Left colon (tissue), 2 donors: Measurements from ENCODE around the gene MMEL1. TPM values are rescaled to one million over a fixed set of nuclear protein-coding genes. Genes with fewer than 3 reads are reported as not detected.
A peak's percentile ranks its signal among the peaks of the same experiment; 100 is the strongest.

Source experiments
- ATAC-seq: fragments of 200-7000 bp; cut with Tn5 transposase; one replicate; pipeline ENCODE4 v1.9.1; 2020; ENCODE audit warnings: mild to moderate bottlenecking, moderate library complexity
- DNase-seq, 2 donors: peaks; one replicate each; pipeline ENCODE4 v3.0.0-alpha.2; 2020
- intact Hi-C, 2 donors: fragments of 100-400 bp; cut with DNase I in 1 of 2; cut with micrococcal nuclease in 1 of 2; formaldehyde crosslinking; loops; one replicate each; pipeline versions ENCODE4 v1.11.2 to v1.14.0; 2022; cut with DNase I, micrococcal nuclease
- total RNA-seq, 2 donors: library from RNA; stranded (reverse); fragmentation: NEBNext Ultra II Directional; extraction: Animal tissue kit (Norgen Biotek cat#: 25700); gene quantifications; one replicate each; pipeline ENCODE4 v1.2.1, GENCODE V29; 2021
- donor health status: DM: no; HTN: no; CAD: no.
- donor health status: DM: yes; HTN: yes; CAD: no.

MMEL1 gene
- total RNA-seq, 2 donors from 2014 or later: 7.8 to 11.5 TPM

DNA sequence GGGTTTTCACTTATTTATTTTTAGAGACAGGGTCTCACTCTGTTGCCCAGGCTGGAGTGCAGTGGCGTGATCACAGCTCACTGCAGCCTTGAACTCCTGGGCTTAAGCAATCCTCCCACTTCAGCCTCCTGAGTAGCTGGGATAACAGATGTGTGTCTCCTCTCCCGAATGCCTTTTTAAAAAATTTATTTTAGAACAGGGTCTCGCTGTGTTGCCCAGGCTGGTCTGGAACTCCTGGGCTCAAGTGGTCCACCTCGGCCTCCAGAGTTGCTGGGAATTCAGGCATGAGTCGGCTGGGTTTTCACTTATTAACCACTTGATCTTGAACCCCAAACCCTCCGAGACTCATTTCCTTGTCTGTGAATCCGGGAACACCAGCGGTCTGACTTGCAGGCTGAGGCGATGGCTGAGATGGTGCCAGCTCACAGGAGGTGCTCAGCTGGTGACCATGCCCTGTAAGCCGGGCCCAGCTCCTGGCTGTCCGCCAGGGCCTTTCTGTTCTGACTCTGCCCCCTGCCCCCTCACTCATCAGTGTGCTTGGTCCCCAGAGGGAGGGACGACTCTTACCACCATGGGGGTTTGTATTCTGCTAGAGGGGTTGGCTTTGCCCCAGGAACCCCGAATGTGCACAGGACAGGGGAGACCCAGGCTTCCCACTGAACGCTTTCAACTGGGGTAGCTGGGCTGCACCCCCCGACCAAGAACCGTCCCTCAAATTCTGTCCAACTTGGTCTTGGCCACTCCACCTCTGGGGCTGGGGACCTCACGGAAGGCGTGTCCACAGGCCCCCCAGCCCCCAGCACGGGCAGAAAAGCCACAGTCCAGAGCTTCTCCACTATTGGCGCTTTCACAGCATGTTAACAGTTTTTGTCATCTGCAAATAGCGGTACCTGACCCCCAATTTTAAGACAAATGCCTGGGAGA lies 22.5 kb downstream of the MMEL1 start:
- ATAC-seq: no peak
- peak; percentile 7 to 20 for DNase-seq
- intact Hi-C loops: no loop called here

DNA sequence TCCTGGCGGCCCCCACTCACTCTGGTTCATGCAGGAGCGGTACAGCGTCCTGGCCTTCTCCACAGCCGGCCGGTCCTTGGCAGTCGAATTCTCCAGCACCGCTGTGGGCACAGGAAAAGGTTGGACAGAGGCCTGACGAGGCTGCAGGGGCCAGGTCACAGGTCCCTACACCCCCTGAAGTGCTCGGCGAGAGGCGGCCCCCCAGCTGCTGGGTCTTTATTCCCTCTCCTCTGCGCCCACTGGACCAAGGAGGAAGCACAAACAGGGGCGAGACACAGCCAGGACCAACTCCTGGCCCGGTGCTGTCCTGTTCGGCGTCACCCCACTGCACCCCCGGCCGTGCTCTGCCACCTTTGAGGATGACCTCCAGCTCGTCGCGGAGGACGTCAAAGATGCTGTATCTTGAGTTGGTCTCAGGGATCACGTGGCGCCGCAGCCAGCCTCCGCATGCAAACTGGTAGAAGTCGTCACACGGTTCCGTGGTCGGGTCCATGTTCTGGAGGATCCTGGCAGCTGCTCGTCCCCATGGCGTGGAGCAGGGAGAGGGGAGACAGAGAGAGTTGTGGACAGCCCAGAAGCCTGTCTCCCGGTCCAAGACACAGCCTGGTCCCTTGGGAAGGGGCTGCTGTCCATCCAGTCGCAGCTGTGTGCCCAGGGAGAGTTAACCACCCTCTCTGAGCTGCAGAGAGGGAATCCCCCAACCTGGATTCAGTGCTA lies 23.3 kb downstream of the MMEL1 start:
- DNase-seq (peak; percentile 5 to 20), ATAC-seq (no peak)
- intact Hi-C loops: no loop called here

DNA sequence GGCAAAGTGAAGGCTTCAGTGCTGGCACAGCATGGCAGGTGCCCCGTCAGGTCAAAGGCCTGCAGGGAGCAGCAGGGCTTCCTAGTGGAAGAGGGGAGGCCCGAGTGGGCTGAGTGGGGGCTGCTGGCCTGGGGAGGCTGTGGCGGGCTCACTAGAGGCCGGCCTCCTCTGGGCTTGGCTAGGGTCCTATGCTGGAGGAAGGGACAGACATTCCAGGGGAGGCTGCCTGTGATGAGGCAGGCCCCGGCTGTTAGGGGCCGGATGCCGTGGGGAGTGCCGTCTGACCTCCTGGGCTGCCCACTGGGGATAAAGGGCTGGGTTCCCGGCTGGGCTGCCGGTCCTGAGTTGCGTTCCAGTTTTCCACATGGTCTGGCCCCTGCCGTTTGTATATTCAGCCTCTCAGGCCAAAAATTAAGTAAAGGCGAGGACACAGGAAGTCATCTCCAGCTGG lies 25.1 kb downstream of the MMEL1 start:
- ATAC-seq (no peak), DNase-seq (peak in 1 of 2 donors; percentile 7)
- intact Hi-C loops: no loop called here

DNA sequence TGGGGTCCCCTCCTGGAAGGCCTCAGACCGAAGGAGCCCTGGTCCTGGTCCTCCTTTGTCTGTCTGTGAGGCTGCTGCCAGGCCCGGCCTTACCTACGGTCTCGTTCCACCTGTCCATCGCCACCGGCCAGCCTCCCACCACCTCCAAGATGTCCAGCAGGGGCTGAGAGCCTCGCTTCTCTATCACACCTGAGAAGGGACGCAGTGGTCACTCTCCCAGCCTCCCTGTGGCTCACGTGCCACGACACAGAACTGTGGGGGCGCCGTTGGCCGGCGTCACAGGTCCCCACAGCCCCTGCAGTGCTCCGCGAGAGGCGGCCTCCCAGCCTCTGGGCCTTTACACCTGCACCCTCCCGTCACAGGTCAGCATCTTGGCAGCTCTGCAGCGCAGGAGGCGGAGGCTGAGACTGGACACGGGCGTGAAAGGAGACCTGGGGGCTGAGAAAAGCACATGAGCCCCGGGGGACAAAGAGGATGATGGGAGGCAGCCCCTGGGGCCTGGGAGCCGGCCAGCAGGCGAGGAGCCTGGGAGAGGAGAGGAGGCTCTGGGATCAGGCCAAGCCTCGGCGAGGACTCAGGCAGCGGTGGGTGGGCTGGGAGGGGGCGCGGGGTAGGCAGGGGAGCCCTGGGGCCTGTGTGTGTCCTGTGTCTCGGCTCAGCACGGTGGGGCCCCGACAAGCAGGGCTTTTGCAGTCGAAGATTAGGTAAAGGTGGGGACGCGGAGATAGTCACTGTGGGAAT lies 25.8 kb downstream of the MMEL1 start:
- ATAC-seq (no peak), DNase-seq (peak in 1 of 2 donors; percentile 16)
- intact Hi-C loops: no loop called here

DNA sequence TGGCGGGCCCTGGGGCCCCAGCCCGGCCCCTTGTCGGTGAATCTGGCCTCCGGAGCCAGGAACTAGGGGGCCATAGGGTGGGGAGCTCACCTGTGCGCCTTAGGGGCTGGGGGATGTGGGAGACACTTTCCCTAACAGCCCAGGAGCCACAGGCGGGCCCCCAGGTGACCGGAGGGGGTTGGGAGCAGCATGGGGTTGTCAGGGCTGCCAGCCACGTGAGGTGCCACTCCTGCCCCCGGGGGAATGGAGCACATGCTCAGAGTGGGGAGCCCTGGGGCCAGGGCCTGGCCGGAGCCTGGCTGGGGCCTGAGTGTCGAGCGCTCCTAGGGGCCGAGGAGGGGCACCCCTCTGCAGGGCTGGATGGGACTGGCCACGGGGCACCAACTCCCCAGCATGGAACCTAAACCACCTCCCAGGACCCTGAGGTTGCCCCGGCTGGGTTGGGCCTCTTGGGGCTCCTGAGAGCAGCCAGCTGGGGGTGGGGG lies 26.4 kb downstream of the MMEL1 start:
- intact Hi-C loops: no loop called here
- peak in 1 of 2 donors; percentile 18 for DNase-seq
- ATAC-seq: no peak

DNA sequence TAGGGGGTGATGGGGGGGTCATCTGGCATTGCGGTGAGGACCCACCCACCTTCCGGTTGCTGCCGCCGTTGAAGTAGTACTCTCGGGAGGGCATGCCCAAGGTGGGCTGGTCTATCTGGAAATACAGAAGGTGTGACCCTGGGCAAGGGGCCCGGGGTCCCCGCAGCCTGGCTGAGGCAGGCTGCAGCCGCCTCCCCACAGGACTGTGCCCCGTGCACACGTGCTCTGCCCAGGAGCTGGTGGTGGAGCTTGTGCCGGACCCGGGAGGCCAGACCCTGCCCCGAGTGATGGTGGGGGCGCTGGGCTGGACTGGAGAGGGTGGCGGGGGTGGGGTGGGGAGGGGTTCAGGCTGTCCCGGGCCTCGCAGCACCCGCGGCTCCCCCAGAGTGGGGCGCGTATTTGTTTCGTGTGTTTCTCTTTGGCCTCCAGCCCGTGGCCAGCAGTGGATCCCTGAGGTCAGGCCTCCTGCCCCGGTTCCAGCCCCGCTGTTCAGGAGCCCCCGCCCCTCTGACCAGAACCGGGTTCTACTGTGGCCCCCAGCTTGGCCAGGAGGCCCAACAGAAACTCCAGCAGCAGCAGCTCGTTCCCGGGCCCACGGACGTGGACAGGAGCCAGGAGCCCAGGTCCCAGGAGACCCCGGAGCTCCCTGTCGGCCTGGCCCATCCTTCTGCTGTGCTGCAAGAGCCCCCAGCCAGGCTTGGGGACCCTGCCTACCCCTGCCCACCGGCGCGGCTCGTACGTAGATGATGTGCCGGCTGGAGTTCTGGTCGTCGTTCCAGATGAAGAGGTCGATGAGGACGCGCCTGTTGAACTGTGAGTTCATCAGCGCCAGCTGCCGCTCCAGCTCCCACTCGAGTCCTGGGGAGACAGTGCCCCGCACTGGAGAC lies 27.1 kb downstream of the MMEL1 start:
- intact Hi-C loops: no loop called here
- ATAC-seq: no peak
- peak in 1 of 2 donors; percentile 20 for DNase-seq

DNA sequence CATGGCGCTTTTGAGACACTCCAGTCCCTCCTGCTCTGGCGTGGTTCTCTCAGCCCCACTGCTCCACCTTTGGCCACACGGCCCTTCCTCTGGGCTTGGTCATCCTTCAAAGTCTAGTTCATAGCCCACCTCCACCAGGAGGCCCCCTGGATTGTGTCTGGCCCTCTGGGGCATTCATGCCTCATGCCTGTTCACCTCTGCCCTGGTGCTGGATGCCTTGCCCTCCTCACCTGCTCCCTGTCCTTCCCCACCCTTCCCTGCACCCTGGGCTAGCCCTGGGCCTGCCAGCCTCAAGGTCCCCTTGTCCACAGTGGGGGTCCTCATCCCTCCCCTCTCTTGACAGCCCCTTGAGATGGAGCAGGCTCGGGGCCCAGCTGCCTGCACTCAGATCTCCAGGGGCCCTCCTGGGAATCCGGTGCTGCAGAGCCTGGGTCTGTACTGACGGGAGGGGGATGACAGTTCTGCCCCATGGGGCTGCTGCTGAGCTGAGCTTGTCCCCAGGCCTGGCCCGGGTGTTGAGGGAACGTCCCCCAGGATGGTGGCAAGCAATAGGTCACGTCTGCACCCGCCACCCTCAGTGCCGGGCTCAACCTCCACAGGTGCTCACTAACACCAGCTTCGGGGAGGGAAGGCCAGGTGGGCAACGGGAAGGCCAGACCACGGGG lies 27.8 kb downstream of the MMEL1 start:
- intact Hi-C loops: no loop called here
- ATAC-seq (no peak), DNase-seq (peak in 1 of 2 donors; percentile 18)

DNA sequence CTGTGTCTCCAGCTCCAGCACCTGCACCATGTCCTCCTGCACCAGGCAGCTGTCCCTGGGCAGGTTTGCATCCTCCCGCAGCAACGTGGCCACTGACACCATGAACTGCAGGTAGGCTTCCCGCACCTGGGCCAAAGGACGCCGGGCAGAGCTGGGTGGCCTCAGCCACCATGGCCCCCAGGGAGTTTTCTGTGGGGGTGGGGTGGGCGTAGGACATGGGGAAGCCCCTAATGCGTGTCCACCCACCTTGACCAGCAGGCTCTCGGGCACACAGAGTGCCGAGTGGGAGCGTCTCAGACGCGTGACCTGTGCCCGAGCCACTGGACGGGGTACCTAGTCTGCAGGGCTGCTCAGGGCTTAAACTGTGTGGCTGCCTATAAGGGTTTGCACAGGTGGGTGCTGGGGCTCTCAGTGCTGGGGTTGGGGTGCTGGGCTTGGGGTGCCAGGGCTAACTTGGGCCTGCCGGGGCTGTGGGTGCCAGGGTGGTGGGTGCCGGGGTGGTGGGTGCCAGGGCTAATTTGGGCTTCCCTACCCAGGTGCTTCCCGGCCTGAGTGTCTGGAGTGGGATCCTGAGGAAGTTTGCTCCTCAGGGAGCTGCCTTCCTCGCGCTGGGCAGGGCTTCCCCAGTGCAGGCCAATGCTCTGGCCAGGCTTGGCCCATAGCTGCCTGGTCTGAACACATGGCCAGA lies 28.5 kb downstream of the MMEL1 start:
- DNase-seq: peak in 1 of 2 donors; percentile 18
- no peak for ATAC-seq

DNA sequence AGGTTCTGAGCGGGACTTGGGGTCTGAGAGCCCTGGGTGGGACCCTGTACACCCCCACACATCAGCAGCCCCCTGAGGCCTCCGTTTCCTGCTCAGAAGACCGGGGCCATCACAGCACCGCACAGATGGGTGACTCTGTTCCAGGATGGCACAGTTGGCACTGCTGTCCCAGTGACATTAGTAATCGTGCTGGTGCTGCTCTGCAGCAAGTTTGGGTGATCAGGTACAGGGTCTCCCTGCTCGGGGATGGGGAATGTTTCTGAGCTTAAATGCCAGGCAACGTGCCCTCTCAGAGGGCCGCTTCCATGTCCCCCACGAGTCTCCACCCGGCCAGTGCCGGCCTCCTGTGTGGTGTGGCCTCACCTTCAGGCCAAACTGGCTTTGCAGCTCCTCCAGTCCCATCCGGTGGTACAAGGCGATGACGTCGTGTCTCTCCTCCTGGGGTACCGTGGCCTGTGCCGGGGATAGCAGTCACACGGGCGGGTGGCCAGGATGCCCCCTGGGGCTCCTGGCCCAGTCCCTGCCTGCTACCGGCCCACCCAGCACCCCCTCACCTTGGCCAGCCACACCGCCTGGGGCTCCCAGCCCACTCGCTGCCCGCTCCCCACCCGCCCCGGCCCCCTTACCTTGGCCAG lies 29.2 kb downstream of the MMEL1 start:
- ATAC-seq (no peak), DNase-seq (peak in 1 of 2 donors; percentile 21)
- intact Hi-C loops: no loop called here

More for the DNA sequence above, 28.5 kb downstream of the MMEL1 start:
- intact Hi-C loops: no loop called here

DNA sequence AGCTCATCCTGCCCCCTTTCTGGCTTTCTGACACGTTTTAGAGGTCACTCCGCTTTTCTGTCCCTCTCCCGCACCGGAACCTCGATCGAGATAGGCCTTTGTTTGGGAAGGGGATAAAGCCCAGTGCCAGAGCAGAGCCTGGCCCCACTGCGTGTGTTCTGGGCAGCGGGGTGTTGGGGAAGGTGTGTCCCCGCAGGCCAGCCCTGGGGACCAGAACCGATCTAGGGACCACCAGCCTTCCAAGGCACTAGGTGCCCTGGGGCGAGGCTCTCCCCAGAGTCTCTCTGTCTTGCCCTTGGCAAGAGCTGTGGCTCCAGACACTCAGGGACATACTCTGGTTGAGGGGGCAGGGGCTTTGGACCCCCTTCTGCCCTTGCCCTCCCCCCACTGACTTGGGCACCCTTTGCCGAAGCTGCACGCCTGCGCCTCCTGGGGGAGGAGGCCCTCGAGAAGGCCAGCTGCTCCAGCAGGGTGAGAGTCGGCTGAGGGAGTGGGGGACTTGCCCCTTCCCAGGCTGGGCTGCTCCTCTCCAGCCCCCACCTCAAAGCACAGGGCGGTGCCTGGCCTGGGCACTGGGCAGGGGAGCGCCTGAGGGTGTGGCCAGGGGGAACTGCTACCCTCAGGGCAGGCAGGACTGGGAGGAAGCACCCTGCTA lies 29.8 kb downstream of the MMEL1 start:
- intact Hi-C loops: no loop called here
- DNase-seq (peak in 1 of 2 donors; percentile 19), ATAC-seq (no peak)

DNA sequence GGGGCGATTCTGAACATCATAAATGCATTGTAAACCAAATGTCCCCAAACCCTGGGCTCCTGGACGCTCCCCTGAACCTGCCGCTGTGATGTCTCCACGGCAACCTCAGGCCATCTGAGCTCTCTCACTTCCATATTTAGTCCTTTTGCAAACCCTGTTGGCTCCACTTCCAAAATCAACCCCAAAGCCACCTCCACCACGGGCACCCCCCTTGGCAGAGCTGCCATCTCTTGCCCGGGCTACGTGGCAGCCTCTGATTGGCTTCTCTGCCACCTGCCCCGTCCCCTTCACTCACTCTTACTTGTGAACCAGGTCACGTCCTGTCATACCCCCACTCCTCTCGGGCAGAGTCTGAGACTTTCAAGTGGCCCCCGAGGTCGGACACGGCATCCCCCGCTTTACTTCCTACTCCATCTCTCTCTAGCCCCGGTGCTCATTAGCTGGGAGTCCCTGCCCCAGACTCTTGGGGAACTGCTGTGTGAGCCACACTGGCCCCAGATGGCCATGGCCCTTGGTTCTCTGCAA lies 30.4 kb downstream of the MMEL1 start:
- ATAC-seq: no peak
- DNase-seq: no peak
- intact Hi-C loops: no loop called here

DNA sequence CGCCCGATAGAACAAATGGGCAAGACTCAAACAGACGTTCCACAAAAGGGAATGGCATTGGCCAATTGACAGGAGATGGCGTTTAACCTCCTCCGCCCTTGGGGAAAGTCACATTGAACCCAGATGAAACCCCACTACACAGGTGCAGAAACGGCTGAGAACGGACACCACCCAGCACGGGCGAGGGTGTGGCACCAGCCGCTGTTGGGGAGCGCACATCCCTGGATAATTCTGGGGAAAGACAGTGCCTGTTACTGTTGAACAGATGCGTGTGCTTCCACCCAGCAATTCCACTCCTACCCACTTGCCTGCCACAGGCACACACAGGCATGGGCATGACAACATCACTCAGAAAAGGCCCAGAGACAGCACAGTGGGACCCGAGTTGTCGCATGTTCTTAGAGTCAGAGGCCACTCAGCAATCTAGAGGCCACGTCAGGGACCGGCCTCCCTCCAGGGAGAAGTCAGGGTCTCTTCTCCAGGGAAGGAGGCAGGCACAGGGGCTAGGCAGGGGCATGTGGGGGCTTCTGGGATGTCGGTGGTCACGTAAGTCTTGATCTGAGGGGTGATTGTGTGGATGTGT lies 31.0 kb downstream of the MMEL1 start:
- no peak for DNase-seq
- ATAC-seq: no peak
- intact Hi-C loops: no loop called here

DNA sequence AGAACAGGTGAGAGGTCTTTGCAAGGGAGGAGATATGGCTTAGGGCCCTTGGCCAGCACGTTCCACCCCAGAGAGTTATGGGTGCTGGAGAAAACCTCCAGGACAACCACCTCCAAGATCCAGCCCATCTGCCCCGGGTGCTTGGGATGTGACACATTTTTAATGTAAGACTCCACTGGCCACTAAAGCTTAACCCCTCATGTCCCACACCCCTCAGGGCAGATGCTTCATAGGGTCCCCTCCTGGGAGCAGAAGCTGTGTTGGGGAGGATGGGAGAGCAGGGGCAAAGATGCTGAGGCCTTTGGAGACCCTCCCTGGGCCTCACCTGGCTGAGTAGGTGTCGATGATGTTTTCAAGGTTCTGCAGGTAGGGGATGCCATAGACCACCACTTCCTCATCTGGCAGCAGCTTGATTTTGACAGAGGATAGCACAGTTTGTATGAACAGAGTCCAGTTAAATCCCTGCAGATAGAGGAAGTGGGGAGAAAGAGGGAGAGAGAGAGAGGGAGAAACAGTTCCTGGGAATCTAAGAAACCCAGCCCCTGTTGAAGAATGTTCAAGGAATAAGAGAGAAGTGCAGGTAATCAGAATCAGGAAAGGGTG lies 34.4 kb downstream of the MMEL1 start:
- no peak for ATAC-seq
- no peak for DNase-seq
- intact Hi-C loops: no loop called here

DNA sequence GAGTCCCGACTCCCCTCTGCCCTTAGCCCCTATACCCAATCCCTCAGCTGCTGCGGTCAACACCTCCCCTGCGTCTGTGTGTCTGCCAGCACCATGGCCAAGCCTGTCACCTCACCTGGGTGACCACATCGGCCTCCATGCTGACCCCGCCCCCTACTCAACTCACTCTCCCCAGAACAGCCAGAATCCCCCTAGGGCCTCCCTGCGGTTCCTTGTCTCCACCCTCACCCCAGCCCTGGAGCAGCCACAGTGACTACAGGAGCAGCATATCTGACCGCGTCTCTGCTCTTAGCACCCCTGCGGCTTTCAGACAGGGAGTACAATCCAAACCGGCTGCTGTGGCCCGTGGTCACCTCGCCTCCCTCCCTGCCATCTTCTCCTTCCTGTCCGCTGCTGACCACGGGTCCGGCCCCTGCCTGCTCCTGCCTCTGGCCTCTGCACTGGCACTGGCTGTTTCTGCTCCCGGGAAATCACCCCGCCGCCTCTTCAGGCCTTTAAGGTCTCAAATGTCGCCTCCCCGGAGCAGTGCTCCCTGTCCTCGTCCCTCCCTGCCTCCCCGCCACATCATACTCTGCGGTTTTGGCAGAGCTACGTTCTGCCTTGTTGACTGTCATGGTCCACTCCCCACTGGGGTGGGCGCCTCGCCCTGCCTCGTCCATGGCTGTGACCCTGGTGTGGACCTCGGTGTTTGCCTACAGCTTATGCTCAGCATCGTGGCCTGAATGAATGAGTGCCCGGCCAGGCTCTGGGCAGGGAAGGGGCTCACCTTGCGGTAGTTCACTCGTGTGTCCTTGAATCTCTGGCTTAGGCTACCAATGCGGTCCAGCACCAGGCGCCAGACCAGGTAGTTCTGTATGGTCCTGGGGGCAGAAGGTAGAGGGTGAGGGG lies 35.1 kb downstream of the MMEL1 start:
- ATAC-seq (no peak), DNase-seq (peak in 1 of 2 donors; percentile 3)

More for the DNA sequence above, 35.1 kb downstream of the MMEL1 start:
- intact Hi-C loops: no loop called here
